Lower lobe of right lung (tissue), 2 donors: Measurements from ENCODE around the gene NAV2. TPM values are rescaled to one million over a fixed set of nuclear protein-coding genes. Genes with fewer than 3 reads are reported as not detected.

ENCODE experiments used
- ATAC-seq, 2 donors: fragments of 200-7000 bp; cut with Tn5 transposase; one replicate each; pipeline ENCODE4 v1.9.1; 2020 to 2022; ENCODE audit warnings: mild to moderate bottlenecking in 2 of 2, moderate library complexity in 2 of 2
- DNase-seq: peaks from one replicate; pipeline ENCODE4 v3.0.0-alpha.2; 2020
- H3K27ac ChIP-seq: fragments of 200-600 bp; one replicate; pipeline ENCODE4 v1.8.0; 2022
- H3K27me3 ChIP-seq: fragments of 200-600 bp; one replicate; pipeline ENCODE4 v1.8.0; 2022; ENCODE audit warnings: low read depth
- H3K36me3 ChIP-seq: fragments of 200-600 bp; one replicate; pipeline ENCODE4 v1.8.0; 2022; ENCODE audit warnings: mild to moderate bottlenecking
- H3K4me1 ChIP-seq: fragments of 200-600 bp; one replicate; pipeline ENCODE4 v1.8.0; 2022
- H3K4me3 ChIP-seq: fragments of 200-600 bp; one replicate; pipeline ENCODE4 v1.8.0; 2022; ENCODE audit warnings: mild to moderate bottlenecking
- H3K9me3 ChIP-seq: fragments of 200-600 bp; one replicate; pipeline ENCODE4 v1.8.0; 2022
- CTCF ChIP-seq: fragments of 200-600 bp; IDR thresholded peaks from one replicate; pipeline ENCODE4 v1.8.0; 2022; ENCODE audit warnings: antibody characterized with exemption, mild to moderate bottlenecking
- intact Hi-C: fragments of 100-400 bp; cut with DNase I; formaldehyde crosslinking; loops from one replicate; pipeline ENCODE4 v1.11.0; 2022
- total RNA-seq: library from RNA; stranded (reverse); fragmentation: NEBNext Ultra II Directional; extraction: Animal tissue kit (Norgen Biotek cat#: 25700); gene quantifications from one replicate; pipeline ENCODE4 v1.2.1, GENCODE V29; 2021
- donor health status: DM: no; HTN: yes; CAD: no; lungs with severe emphysema.

The NAV2 gene
- total RNA-seq, 1 donor from 2014 or later = 36.9 TPM

GRCh38 chr11:19979519-19979845 lies 266.8 kb downstream of the NAV2 start:
- H3K27me3 ChIP-seq = no peaks in the 10 kb centered on the region
- no peak for TF ChIP-seq CTCF
- intact Hi-C loops = no loop called here
- H3K36me3 ChIP-seq = no peaks in the 10 kb centered on the region
- peaks cover 35% of the 10 kb centered on the region for H3K4me1 ChIP-seq
- peak overlapping the region; percentile 15 for H3K27ac ChIP-seq
- no peak for DNase-seq
- H3K9me3 ChIP-seq = no peaks in the 10 kb centered on the region
- no peak overlapping the region for H3K4me3 ChIP-seq
- no peak for ATAC-seq

- no peak for DNase-seq
- H3K36me3 ChIP-seq = no peaks in the 10 kb centered on the region
- no peaks in the 10 kb centered on the region for H3K27me3 ChIP-seq
- no peak for TF ChIP-seq CTCF
- no peaks in the 10 kb centered on the region for H3K9me3 ChIP-seq
- intact Hi-C loops = no loop called here
- no peak overlapping the region for H3K4me3 ChIP-seq
- peaks cover 35% of the 10 kb centered on the region for H3K4me1 ChIP-seq
- H3K27ac ChIP-seq = no peak overlapping the region
- no peak for ATAC-seq
Observed at GRCh38 chr11:19980388-19980787, 267.8 kb downstream of the NAV2 start.

- Histone ChIP-seq H3K4me1 (peaks cover 35% of the 10 kb centered on the region), H3K4me3 (no peak overlapping the region), H3K27me3 (no peaks in the 10 kb centered on the region), H3K9me3 (no peaks in the 10 kb centered on the region), H3K27ac (no peak overlapping the region), H3K36me3 (no peaks in the 10 kb centered on the region)
- intact Hi-C loops = no loop called here
- DNase-seq (no peak), ATAC-seq (peak; percentile 39 to 61)
- no peak for TF ChIP-seq CTCF
Observed at GRCh38 chr11:19980957-19981669, 268.5 kb downstream of the NAV2 start.

GRCh38 chr11:19982774-19983495 lies 270.3 kb downstream of the NAV2 start:
- H3K27me3 ChIP-seq = no peaks in the 10 kb centered on the region
- H3K9me3 ChIP-seq = no peaks in the 10 kb centered on the region
- H3K4me3 ChIP-seq = no peak overlapping the region
- no peaks in the 10 kb centered on the region for H3K36me3 ChIP-seq
- no peak for DNase-seq
- no peak for TF ChIP-seq CTCF
- ATAC-seq = no peak
- intact Hi-C loops = no loop called here
- peaks cover 35% of the 10 kb centered on the region for H3K4me1 ChIP-seq
- H3K27ac ChIP-seq = no peak overlapping the region

GRCh38 chr11:19984048-19984742 lies 271.6 kb downstream of the NAV2 start:
- no peaks in the 10 kb centered on the region for H3K9me3 ChIP-seq
- no peak for TF ChIP-seq CTCF
- ATAC-seq = no peak
- H3K27me3 ChIP-seq = no peaks in the 10 kb centered on the region
- no peak overlapping the region for H3K27ac ChIP-seq
- H3K36me3 ChIP-seq = no peaks in the 10 kb centered on the region
- intact Hi-C loops = no loop called here
- peaks cover 32% of the 10 kb centered on the region for H3K4me1 ChIP-seq
- no peak for DNase-seq
- H3K4me3 ChIP-seq = no peak overlapping the region
